NCI-H2029 (cell line): ENCODE data around the gene INSR.
"Not testable (repeated sequence)": the region's sequence is repeated elsewhere in the genome, so short reads cannot be mapped to it uniquely, and the experiment has no call there.

Experiments
- DNase-seq: peaks from one replicate; lab custom pipeline; 2025; lab: John Stamatoyannopoulos, UW

The INSR gene

GRCh38 chr19:7224209-7224686 lies 70.0 kb downstream of the INSR start:
- peak; percentile 60 for DNase-seq

GRCh38 chr19:7223429-7223828 lies 70.8 kb downstream of the INSR start:
- DNase-seq = no peak

- no peak for DNase-seq
Measured at GRCh38 chr19:7219056-7219455, 75.2 kb downstream of the INSR start.

GRCh38 chr19:7217861-7218260 lies 76.4 kb downstream of the INSR start:
- DNase-seq = no peak

GRCh38 chr19:7216373-7216902 lies 77.8 kb downstream of the INSR start:
- DNase-seq = no peak

GRCh38 chr19:7215176-7215575 lies 79.0 kb downstream of the INSR start:
- DNase-seq = no peak

DNA sequence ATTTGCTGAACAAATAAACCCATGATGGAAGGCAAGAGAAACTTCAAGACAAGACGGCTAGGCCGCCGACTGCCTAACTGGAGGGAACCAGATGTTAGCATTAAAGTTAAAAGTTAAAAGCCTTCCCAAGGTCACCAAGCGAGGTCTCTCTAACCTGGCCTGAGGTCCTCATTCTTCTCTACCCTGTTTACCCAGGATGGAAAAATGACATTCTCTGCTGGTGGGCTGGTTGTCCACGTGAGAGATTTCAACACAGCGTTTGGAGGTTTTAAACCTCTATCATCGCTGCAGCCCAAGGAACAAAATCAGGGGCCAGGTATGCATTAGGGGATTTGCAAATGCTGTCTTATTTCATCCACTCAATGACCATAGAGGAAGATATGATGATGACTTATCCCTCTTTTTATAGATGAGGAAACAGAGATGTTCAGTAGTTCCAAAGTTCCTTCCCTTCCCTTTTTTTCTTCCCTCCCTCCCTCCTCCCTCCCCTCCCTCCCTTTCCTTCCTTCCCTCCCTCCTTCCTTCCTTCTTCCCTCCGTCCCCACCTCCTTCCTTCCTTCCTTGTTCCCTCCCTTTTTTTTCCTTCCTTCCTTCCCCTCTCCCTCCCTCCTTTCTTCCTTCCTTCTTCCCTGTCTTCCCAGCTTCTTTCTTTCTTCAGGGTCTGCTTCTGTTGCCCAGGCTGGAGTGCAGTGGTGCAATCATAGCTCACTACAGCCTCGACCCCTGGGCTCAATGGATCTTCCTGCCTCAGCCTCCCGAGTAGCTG lies 79.7 kb downstream of the INSR start:
- no peak for DNase-seq

DNA sequence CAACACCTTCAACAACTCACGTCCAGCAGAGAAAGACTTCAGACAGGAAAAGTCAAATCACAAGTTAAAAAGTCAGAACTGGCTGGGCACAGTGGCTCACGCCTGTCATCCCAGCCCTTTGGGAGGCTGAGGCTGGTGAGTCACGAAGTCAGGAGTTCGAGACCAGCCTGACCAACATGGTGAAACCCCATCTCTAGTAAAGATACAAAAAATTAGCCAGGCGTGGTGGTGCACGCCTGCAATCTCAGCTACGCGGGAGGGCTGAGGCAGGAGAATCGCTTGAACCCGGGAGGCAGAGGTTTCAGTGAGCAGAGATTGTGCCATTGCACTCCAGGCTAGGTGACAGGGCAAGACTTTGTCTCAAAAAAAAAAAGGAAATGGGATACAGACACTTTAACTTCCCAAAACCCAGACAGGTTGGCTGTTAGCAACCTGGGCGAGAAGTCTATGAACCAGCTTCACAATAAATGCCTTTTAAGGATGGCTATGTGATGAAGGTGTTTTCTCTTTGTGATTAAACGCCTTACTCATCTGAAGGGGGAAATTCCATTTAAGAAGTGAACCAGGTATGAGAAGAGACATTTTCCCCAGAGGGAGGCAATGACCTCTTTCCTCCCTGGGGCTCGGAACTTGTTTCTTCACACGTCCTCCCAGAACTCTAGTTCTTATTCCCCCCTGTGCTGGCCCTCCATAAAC lies 80.4 kb downstream of the INSR start:
- DNase-seq = no peak

GRCh38 chr19:7211191-7211951 lies 82.8 kb downstream of the INSR start:
- DNase-seq = no peak

DNA sequence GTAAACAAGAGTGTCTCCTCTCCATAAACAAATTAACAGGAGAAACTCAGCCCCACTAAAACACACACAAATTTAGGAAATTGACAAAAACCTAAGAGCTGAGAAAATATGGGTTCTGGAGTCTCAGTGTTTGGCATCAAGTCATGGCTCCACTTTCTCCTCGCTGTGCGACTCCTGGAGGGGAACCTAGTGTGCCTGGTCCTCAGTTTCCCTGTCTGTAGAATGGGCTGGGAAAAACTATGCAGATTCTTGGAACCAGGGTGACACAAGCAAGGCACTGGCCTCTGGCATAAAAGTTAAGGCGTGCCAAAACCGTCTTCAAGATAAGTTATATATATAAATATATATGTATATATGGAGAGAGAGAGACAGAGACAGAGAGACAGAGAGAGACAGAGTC lies 83.9 kb downstream of the INSR start:
- no peak for DNase-seq

- not testable (repeated sequence) for DNase-seq
Measured at GRCh38 chr19:7209597-7210325, 84.5 kb downstream of the INSR start.

GRCh38 chr19:7209036-7209435 lies 85.2 kb downstream of the INSR start:
- not testable (repeated sequence) for DNase-seq

DNA sequence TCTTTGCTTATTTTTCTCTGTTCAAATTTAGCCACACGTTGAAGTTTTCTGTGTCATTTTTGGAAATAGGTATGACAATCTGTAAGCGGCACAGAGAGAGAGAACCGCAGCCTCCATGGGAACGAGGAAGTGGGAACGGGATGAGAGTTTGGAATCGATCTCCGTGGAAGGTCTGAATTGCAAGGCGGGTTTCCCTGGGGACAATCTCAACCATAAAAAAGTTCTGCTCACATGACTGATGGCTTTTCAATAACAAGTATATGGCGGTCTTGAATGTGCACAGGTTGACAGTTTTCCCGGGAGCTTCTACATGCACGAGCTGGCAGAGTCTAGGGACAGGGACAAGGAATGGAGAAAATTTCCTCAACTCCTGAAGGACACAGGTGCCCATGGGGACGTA lies 90.9 kb downstream of the INSR start:
- DNase-seq = no peak

DNA sequence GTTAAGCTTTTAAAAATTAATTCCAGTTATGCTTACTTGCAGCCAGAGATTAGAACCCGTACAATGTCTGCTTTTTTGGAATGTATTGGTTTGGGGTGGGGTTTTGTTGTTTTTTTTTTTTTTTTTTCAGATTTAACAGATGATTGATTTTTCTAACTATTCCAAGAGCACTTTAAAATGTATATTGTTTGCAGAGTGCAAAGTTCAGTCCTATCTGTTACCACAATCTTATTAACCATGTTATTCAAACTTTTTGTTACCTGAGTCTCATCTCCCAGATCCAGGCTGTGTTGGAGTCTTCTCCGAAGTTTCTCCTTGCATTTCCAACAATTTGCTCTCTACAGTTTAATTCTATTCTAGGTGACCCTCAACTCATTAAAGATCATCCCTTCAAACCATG lies 91.3 kb downstream of the INSR start:
- no peak for DNase-seq

- no peak for DNase-seq
Measured at GRCh38 chr19:7200736-7201135, 93.5 kb downstream of the INSR start.

- DNase-seq = no peak
Measured at GRCh38 chr19:7199613-7200533, 94.3 kb downstream of the INSR start.

DNA sequence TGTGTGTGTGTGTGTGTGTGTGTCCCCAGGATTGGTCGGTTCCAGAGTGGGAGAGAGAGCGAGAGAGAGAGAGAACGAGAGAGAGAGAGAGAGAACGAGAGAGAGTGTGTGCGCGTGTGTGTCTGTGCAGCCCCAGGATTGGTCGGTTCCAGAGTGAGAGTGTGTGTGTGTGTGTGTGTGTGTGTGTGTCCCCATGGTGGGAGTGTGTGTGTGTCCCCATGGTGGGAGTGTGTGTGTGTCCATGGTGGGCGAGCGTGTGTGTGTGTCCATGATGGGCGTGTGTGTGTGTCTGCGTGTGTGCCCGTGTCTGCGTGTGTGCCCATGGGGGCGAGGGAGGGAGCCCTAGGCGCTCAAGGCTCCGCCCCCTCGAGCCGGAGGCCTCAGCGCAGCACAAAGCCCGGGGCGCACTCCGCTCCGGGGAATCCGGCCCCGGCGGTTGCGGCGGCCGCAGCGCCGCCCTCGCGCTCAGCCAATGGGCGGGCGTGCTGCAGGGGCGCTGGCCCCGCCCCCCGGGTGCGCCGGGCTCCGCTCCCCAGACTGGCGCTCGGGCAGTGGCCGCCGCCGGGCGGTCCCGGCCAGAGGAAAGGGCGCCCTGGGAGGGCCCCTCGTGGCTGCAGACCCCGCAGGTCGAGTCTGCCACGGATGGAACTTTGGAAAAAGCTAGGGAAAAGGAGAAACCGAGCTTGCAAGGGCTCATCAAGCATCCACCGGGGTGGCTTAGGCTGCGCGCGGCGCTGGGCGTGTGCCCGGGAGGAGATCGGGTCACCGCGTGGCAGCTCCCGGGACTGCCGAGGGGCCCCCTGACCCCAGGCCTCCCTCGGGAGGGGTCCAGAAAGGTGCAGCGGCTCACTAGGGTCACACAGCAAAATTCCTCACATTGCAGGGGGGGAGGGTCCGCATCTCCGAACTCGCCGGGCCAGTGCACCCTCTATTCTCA lies 96.2 kb downstream of the INSR start:
- DNase-seq = peak; percentile 93

DNA sequence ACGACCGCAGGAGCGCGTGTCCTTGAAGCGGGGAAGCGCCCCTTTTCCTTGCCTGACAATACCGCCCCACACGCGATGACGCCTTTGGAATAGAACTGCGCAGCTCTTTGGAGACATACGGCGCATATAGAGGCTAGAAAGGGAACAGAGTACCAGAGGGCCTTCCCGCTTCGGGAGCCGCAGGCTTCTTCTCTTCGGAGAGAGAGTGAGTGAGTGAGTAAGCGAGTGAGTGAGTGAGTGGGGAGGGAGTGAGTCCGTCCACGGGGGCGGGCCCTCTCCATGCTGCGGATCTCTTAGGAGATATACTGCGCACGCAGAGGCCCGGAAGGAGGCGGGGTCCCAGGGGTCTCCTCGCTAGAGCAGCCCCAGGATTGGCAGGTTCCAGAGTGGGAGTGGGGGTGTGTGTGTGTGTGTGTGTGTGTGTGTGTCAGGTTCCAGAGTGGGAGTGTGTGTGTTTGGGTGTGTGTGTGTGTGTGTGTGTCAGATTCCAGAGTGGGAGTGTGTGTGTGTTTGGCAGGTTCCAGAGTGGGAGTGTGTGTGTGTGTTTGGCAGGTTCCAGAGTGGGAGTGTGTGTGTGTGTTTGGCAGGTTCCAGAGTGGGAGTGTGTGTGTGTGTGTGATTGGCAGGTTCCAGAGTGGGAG lies 97.0 kb downstream of the INSR start:
- DNase-seq = peak; percentile 87

GRCh38 chr19:7196763-7197118 lies 97.5 kb downstream of the INSR start:
- DNase-seq = no peak
